Ovary (tissue), 9 donors: ENCODE measurements around the gene PTPN2. TPM values are rescaled to one million over a fixed set of nuclear protein-coding genes. Genes with fewer than 3 reads are reported as not detected.

Experiments used
- DNase-seq, 5 donors: peaks; one replicate each; pipeline ENCODE4 v3.0.0-alpha.2; 2019 to 2020
- H3K27ac ChIP-seq, 2 donors: fragments of 200-600 bp; one replicate each; pipeline versions ENCODE4 v1.5.1 to v1.8.0; 2019 to 2022
- H3K27me3 ChIP-seq: fragments of 200-600 bp; one replicate; pipeline ENCODE4 v1.8.0; 2022
- H3K36me3 ChIP-seq: fragments of 200-600 bp; sonication (generic); one replicate; pipeline ENCODE4 v1.5.1; 2019
- H3K4me1 ChIP-seq: one replicate; pipeline ENCODE4 v1.8.1; 2013; ENCODE audit warnings: mild to moderate bottlenecking, moderate library complexity; ENCODE audit not compliant: insufficient read depth
- H3K4me3 ChIP-seq: fragments of 200-600 bp; sonication (generic); one replicate; pipeline ENCODE4 v1.5.1; 2017
- H3K9me3 ChIP-seq, 2 donors: fragments of 200-600 bp in 1 of 2; sonication (generic) in 1 of 2; one replicate each; pipeline versions ENCODE4 v1.5.1 to v1.8.1; 2013 to 2019; ENCODE audit warnings: mild to moderate bottlenecking in 1 of 2, moderate library complexity in 1 of 2
- CTCF ChIP-seq, 3 donors: fragments of 450-650 bp in 2 of 3; fragments of 200-600 bp in 1 of 3; IDR thresholded peaks; one replicate each; pipeline versions ENCODE4 v1.5.1 to v1.8.0; 2016 to 2022; ENCODE audit warnings: antibody characterized with exemption in 3 of 3, mild to moderate bottlenecking in 1 of 3
- EP300 ChIP-seq: sonication (generic); formaldehyde crosslinking; IDR thresholded peaks from one replicate; pipeline ENCODE4 v1.6.1; 2017; ENCODE audit warnings: antibody characterized with exemption
- POLR2A ChIP-seq: fragments of 450-650 bp; IDR thresholded peaks from one replicate; pipeline ENCODE4 v1.6.1; 2017; ENCODE audit warnings: antibody characterized with exemption, mild to moderate bottlenecking, moderate library complexity
- WGBS, 3 donors: extraction: QIAGEN DNeasy Blood & Tissue Kit in 1 of 3; methylation state at CpG; one replicate each; pipeline versions ENCODE4 v1.1.5 to v1.1.7; 2013 to 2017; 5-methylcytosine and 5-hydroxymethylcytosine counted together
- intact Hi-C, 4 donors: fragments of 100-400 bp; cut with DNase I; formaldehyde crosslinking; loops; one replicate each; pipeline versions ENCODE4 v1.11.0 to v1.15.1; 2022 to 2023
- polyA plus RNA-seq, 2 donors: library from polyadenylated mRNA; stranded (reverse); fragments of 200-250 nt in 1 of 2; fragments of 350-450 nt in 1 of 2; fragmentation: Illumina TruSeq in 1 of 2; extraction: RNeasy Lipid Tissue Mini Kit (QIAGEN cat#74804) in 1 of 2; gene quantifications; one replicate each; pipeline ENCODE4 v1.2.3, GENCODE V29; 2013 to 2014
- total RNA-seq, 7 donors: library from RNA; depleted of rRNA in 2 of 7; stranded (reverse); fragments of >200 nt in 2 of 7; fragmentation: NEBNext Ultra II Directional in 3 of 7; extraction: Animal tissue kit (Norgen Biotek cat#: 25700) in 3 of 7; gene quantifications; one replicate each; pipeline versions ENCODE4 v1.1.0 to v1.2.4, GENCODE V29; 2016 to 2023
- donor health status: DM: no; HTN: no; CAD: no; lungs with moderate emphysema.
- donor health status: DM: no; HTN: no; CAD: no.
- donor health status: Bipolar disorder and iron deficiency.
- donor health status: DM: yes; HTN: yes; CAD: no.
- donor health status: DM: no; HTN: no; CAD: no.
- donor health status: DM: yes; HTN: yes; CAD: no.

The PTPN2 gene
- total and polyA plus RNA-seq, 9 donors, result 29.4 to 48.1 (median 36.2) TPM

- no peak overlapping the region for H3K27ac ChIP-seq
- TF ChIP-seq POLR2A (no peak), CTCF (IDR thresholded peaks at IDR 0.05) (no peak), EP300 (no peak)
- no peaks in the 10 kb centered on the region for H3K4me1 ChIP-seq
- intact Hi-C loops, result no loop called here
- H3K4me3 ChIP-seq, result no peak overlapping the region
- DNase-seq, result no peak
- H3K27me3 ChIP-seq, result no peaks in the 10 kb centered on the region
- WGBS, 3 donors, result 77 to 79% (median 78%) methylated on average over 3 of the region's 3 CpGs
- H3K9me3 ChIP-seq, result no peaks in the 10 kb centered on the region
- H3K36me3 ChIP-seq, result no peaks in the 10 kb centered on the region
These were observed 115.4 kb downstream of the PTPN2 start for GRCh38 chr18:12768625-12769024.

DNA sequence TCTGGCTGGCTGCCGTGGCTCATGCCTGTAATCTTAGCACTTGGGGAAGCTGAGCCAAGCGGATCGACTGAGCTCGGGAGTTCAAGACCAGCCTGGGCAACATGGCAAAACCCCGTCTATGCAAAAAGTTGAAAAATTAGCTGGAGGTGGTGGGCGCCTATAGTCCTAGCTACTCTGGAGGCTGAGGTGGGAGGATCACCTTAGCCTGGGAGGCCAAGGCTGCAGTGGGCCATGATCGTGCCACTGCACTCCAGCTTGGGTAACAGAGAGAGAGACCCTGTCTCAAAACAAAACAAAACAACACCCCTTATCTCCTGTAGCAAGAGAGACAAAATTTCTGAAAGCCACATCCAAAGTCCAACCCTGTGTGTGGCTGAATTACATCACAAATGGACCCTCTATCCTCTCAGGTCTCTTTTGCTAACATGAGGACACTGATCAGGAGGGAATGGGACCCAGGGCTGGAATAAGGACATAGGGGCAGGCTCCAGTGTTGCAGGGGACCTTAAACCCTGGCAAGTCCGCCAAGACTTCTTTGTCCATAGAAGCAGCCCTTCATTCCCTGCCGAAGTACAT, 116.4 kb downstream of the PTPN2 start:
- Histone ChIP-seq H3K4me3 (no peak overlapping the region), H3K27ac (no peak overlapping the region), H3K27me3 (no peaks in the 10 kb centered on the region), H3K4me1 (no peaks in the 10 kb centered on the region), H3K9me3 (no peaks in the 10 kb centered on the region), H3K36me3 (no peaks in the 10 kb centered on the region)
- TF ChIP-seq POLR2A (no peak), CTCF (IDR thresholded peaks at IDR 0.05) (no peak), EP300 (no peak)
- intact Hi-C loops, result no loop called here
- 84 to 90% (median 89%) methylated on average over 9 of the region's 9 CpGs for WGBS, 3 donors
- DNase-seq, result no peak

DNA sequence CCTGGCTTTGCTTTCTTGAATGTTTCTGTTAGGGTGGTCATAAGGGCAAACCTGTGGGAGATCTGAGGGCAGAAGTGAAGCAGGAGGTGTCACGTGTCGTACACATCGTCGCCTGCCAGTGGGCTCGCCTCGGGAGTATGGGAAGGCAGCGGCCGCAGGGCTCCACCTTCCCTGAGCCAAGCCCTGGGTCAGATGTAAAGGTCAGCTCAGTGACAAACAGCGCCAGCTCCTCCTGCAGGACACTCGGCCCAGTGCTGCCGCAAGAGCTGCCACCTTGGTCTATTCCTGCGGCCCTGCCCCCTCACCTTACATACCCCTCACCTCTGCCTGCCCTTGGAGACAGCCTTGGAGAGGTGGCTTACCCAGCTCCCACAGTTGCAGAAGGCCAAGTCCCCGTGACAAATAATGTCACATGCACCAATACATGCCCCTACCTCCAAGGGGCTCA, 117.0 kb downstream of the PTPN2 start:
- Histone ChIP-seq H3K4me3 (no peak overlapping the region), H3K9me3 (no peaks in the 10 kb centered on the region), H3K27me3 (no peaks in the 10 kb centered on the region), H3K36me3 (no peaks in the 10 kb centered on the region), H3K27ac (no peak overlapping the region), H3K4me1 (no peaks in the 10 kb centered on the region)
- no peak for DNase-seq
- intact Hi-C loops, result no loop called here
- WGBS, 3 donors, result 26 to 35% (median 33%) methylated on average over 11 to 13 of the region's 13 CpGs
- TF ChIP-seq EP300, result no peak
- no peak for TF ChIP-seq CTCF (IDR thresholded peaks at IDR 0.05)
- TF ChIP-seq POLR2A, result no peak

DNA sequence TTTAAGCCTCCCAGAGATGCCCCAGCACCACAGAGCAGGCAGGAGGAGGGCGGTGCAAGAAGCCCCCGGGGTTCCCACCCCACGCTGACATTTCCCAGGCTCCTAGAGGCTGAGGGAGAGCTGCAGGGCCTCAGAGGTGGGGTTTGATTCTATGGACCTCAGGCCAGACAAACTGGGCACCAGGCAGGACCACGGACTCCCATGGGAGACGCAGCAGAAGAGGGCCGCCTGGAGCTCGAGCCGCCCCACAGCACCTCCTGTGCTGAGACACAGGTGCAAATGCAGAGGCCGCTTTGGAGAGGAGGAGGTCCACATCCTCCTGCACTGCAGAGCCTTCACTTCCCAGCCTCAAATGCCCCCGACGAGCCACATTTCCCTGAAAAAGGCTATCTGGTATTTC, 118.5 kb downstream of the PTPN2 start:
- H3K27ac ChIP-seq, result no peak overlapping the region
- H3K9me3 ChIP-seq, result no peaks in the 10 kb centered on the region
- no peaks in the 10 kb centered on the region for H3K36me3 ChIP-seq
- H3K27me3 ChIP-seq, result no peaks in the 10 kb centered on the region
- no peaks in the 10 kb centered on the region for H3K4me1 ChIP-seq
- no peak overlapping the region for H3K4me3 ChIP-seq
- TF ChIP-seq CTCF (IDR thresholded peaks at IDR 0.05), result no peak
- no peak for TF ChIP-seq POLR2A
- 87 to 90% (median 89%) methylated on average over 11 of the region's 11 CpGs for WGBS, 3 donors
- intact Hi-C loops, result no loop called here
- no peak for DNase-seq
